IMR-90 (cell line): ENCODE measurements around the gene EBLN1. TPM values are rescaled to one million over a fixed set of nuclear protein-coding genes. Genes with fewer than 3 reads are reported as not detected.

Experiments
- ATAC-seq: fragments of 200-7000 bp; cut with Tn5 transposase; 2 replicates; pipeline ENCODE4 v1.9.1; 2020; ENCODE audit warnings: low read depth, mild to moderate bottlenecking, moderate library complexity
- BruUV-seq: library from RNA; stranded (reverse); fragments of 400-500 nt; replicated peaks from 2 replicates; lab custom pipeline; 2021; lab: Mats Ljungman, UMichigan
- CTCF ChIA-PET: fragments of 300-600 bp; formaldehyde crosslinking; extraction: SDS; loops from one replicate; lab custom pipeline; 2021; ENCODE audit warnings: antibody characterized with exemption; lab: Yijun Ruan, JAX
- POLR2A ChIA-PET: fragments of 300-600 bp; sonication (Branson Sonifier 250); formaldehyde crosslinking; loops from one replicate; lab custom pipeline; 2022; ENCODE audit warnings: antibody characterized with exemption; ENCODE audit not compliant: unreplicated experiment; lab: Charles Lee
- DNase-seq: peaks from one replicate; pipeline ENCODE4 v3.0.0; 2013
- H2AFZ ChIP-seq: replicated peaks from 2 replicates; pipeline ENCODE3; 2013; ENCODE audit warnings: low read length, mild to moderate bottlenecking; ENCODE audit not compliant: poor library complexity
- H2AK5ac ChIP-seq: 2 replicates; pipeline ENCODE4 v1.6.1; 2013; ENCODE audit warnings: low read depth, low read length, inconsistent platforms
- H2AK9ac ChIP-seq: replicated peaks from 2 replicates; pipeline ENCODE3; 2013; ENCODE audit warnings: mild to moderate bottlenecking, low read depth, low read length, moderate library complexity; ENCODE audit not compliant: poor library complexity
- H2BK120ac ChIP-seq: 2 replicates; pipeline ENCODE4 v1.6.1; 2013; ENCODE audit warnings: low read depth, low read length, inconsistent platforms
- H2BK15ac ChIP-seq: 3 replicates; pipeline ENCODE4 v1.6.1; 2013; ENCODE audit warnings: low read depth, low read length, inconsistent platforms
- H2BK20ac ChIP-seq: 2 replicates; pipeline ENCODE4 v1.6.1; 2013; ENCODE audit warnings: low read depth, mild to moderate bottlenecking, inconsistent platforms, low read length, moderate library complexity
- H2BK5ac ChIP-seq: 2 replicates; pipeline ENCODE4 v1.6.1; 2013; ENCODE audit warnings: mild to moderate bottlenecking, low read depth, low read length, inconsistent platforms; ENCODE audit not compliant: poor library complexity, severe bottlenecking
- H3K14ac ChIP-seq: replicated peaks from 2 replicates; pipeline ENCODE4 v1.6.1; 2013; ENCODE audit warnings: low read depth, low read length, inconsistent platforms
- H3K18ac ChIP-seq: 2 replicates; pipeline ENCODE4 v1.6.1; 2013; ENCODE audit warnings: low read depth, low read length, control low read depth
- H3K23ac ChIP-seq: 2 replicates; pipeline ENCODE4 v1.6.1; 2013; ENCODE audit warnings: low read depth, low read length, inconsistent platforms
- H3K27ac ChIP-seq: 2 replicates; pipeline ENCODE4 v1.5.1; 2013; ENCODE audit warnings: mild to moderate bottlenecking, control low read depth, low read length; ENCODE audit not compliant: insufficient read depth
- H3K27me3 ChIP-seq: 2 replicates; pipeline ENCODE4 v1.6.1; 2013; ENCODE audit warnings: low read length; ENCODE audit not compliant: control insufficient read depth, insufficient read depth
- H3K36me3 ChIP-seq: 2 replicates; pipeline ENCODE4 v1.6.1; 2013; ENCODE audit warnings: low read length, mixed read lengths; ENCODE audit not compliant: control insufficient read depth, insufficient read depth
- H3K4ac ChIP-seq: 2 replicates; pipeline ENCODE4 v1.6.1; 2013; ENCODE audit warnings: low read depth, low read length, inconsistent platforms
- H3K4me1 ChIP-seq: 2 replicates; pipeline ENCODE4 v1.6.1; 2013; ENCODE audit warnings: low read length, mixed read lengths; ENCODE audit not compliant: control insufficient read depth, insufficient read depth
- H3K4me2 ChIP-seq: 2 replicates; pipeline ENCODE4 v1.6.1; 2013; ENCODE audit warnings: low read depth, mild to moderate bottlenecking, control low read depth, low read length, moderate library complexity
- H3K4me3 ChIP-seq: 2 replicates; pipeline ENCODE4 v1.5.1; 2013; ENCODE audit warnings: low read depth, mild to moderate bottlenecking, control low read depth, low read length, moderate library complexity; ENCODE audit not compliant: insufficient read depth
- H3K56ac ChIP-seq: 2 replicates; pipeline ENCODE4 v1.6.1; 2013; ENCODE audit warnings: low read length, inconsistent platforms; ENCODE audit not compliant: insufficient read depth; ENCODE audit errors: extremely low read depth
- H3K79me1 ChIP-seq, 2 experiments: 2 replicates each; pipeline ENCODE4 v1.6.1; 2013; ENCODE audit warnings: low read length in 2 of 2, inconsistent platforms in 1 of 2, low read depth in 1 of 2
- H3K9ac ChIP-seq: 2 replicates; pipeline ENCODE4 v1.6.1; 2013; ENCODE audit warnings: low read depth, low read length, control low read depth
- H3K9me1 ChIP-seq: 2 replicates; pipeline ENCODE4 v1.6.1; 2013; ENCODE audit warnings: low read length, inconsistent platforms; ENCODE audit not compliant: insufficient read depth
- H3K9me3 ChIP-seq: 2 replicates; pipeline ENCODE4 v1.6.1; 2013; ENCODE audit warnings: low read length; ENCODE audit not compliant: control insufficient read depth, insufficient read depth
- H4K20me1 ChIP-seq: 2 replicates; pipeline ENCODE4 v1.6.1; 2013; ENCODE audit warnings: low read length, inconsistent platforms; ENCODE audit not compliant: insufficient read depth
- H4K5ac ChIP-seq: 2 replicates; pipeline ENCODE4 v1.6.1; 2013; ENCODE audit warnings: mild to moderate bottlenecking, low read depth, low read length, control low read depth
- H4K8ac ChIP-seq, 2 experiments: 2 replicates each; pipeline ENCODE4 v1.6.1; 2013; ENCODE audit warnings: low read depth in 2 of 2, low read length in 2 of 2, control low read depth in 1 of 2, inconsistent platforms in 1 of 2
- H4K91ac ChIP-seq: 2 replicates; pipeline ENCODE4 v1.6.1; 2013; ENCODE audit warnings: low read depth, low read length, inconsistent platforms; ENCODE audit not compliant: insufficient read depth
- BHLHE40 ChIP-seq: fragments of 150-350 bp; IDR thresholded peaks from 2 replicates; pipeline ENCODE4 v1.6.1; 2016; ENCODE audit warnings: mild to moderate bottlenecking, low read depth, low read length
- CHD1 ChIP-seq: IDR thresholded peaks from 2 replicates; pipeline ENCODE4 v1.6.1; 2012; ENCODE audit warnings: low read depth, low read length, improper control_type of control experiment
- POLR2A ChIP-seq: IDR thresholded peaks from 2 replicates; pipeline ENCODE4 v1.6.1; 2012; ENCODE audit warnings: mild to moderate bottlenecking, low read depth, low read length
- RCOR1 ChIP-seq: IDR thresholded peaks from 2 replicates; pipeline ENCODE4 v1.6.1; 2012; ENCODE audit warnings: mild to moderate bottlenecking, low read length, improper control_type of control experiment; ENCODE audit not compliant: insufficient replicate concordance
- WGBS, 2 experiments: methylation state at CpG; one replicate each; pipeline versions ENCODE4 v1.1.5 to v1.1.7; 2013; ENCODE audit warnings: missing lambda C conversion rate in 2 of 2; ENCODE audit not compliant: insufficient read length in 1 of 2; ENCODE audit errors: extremely low coverage in 2 of 2; 5-methylcytosine and 5-hydroxymethylcytosine counted together
- dilution Hi-C: fragments of 300-500 bp; cut with HindIII; formaldehyde crosslinking; loops from one replicate; pipeline ENCODE4 v1.14.3; 2018; ENCODE audit warnings: low sequenced_read_pairs; ENCODE audit not compliant: unreplicated experiment
- in situ Hi-C: fragments of 300-500 bp; cut with MboI; formaldehyde crosslinking; loops from 3 replicates; pipeline ENCODE4 v1.14.3; 2019; ENCODE audit warnings: low sequenced_read_pairs, inconsistent platforms, mixed read lengths
- intact Hi-C: fragments of 100-400 bp; cut with micrococcal nuclease; formaldehyde crosslinking; loops from 2 replicates; pipeline ENCODE4 v1.10.0; 2022
- polyA plus RNA-seq, 3 experiments: library from polyadenylated mRNA; depleted of rRNA; stranded (reverse); fragments of >200 nt; gene quantifications; 2 replicates each; pipeline ENCODE4 v1.2.3, GENCODE V29; 2012; ENCODE audit warnings: low replicate concordance in 1 of 3
- total RNA-seq: library from RNA; depleted of rRNA; stranded (reverse); fragments of >200 nt; gene quantifications from 2 replicates; pipeline ENCODE4 v1.2.3, GENCODE V29; 2012

EBLN1 gene
- total and polyA plus RNA-seq, 2 of the 4 experiments (the other 2 are of a cell fraction), result not detected

- Histone ChIP-seq H2BK5ac (no peak overlapping the region), H4K91ac (no peak overlapping the region), H3K4me1 (no peaks in the 10 kb centered on the region), H3K9me1 (no peaks in the 10 kb centered on the region), H3K79me1 (no peaks in the 10 kb centered on the region), H3K18ac (no peak overlapping the region), H3K27me3 (0 out of 2 replicates have a peak, but pooled peaks cover 3% of the 10 kb centered on the region), H4K5ac (no peak overlapping the region), H4K20me1 (no peaks in the 10 kb centered on the region), H2BK15ac (no peak overlapping the region), H2AK9ac (no peak overlapping the region), H2BK120ac (no peak overlapping the region), H3K14ac (no peak overlapping the region), H3K9me3 (0 out of 2 replicates have a peak, but pooled peaks cover 2% of the 10 kb centered on the region), H3K9ac (no peak overlapping the region), H3K4me2 (no peak overlapping the region), H2AFZ (no peak overlapping the region), H3K56ac (no peak overlapping the region), H3K4me3 (no peak overlapping the region), H3K36me3 (no peaks in the 10 kb centered on the region), H2BK20ac (no peak overlapping the region), H2AK5ac (no peak overlapping the region), H3K23ac (no peak overlapping the region), H4K8ac (no peak overlapping the region), H3K4ac (no peak overlapping the region), H3K27ac (no peak overlapping the region)
- TF ChIP-seq POLR2A (no peak), RCOR1 (no peak), CHD1 (no peak), BHLHE40 (no peak)
- DNase-seq (no peak), ATAC-seq (no peak)
- WGBS, 2 experiments, result no CpG with 5 or more reads among the region's 2 CpGs
- CTCF ChIA-PET, result interaction anchor here (0.6 kb wide), 1 partner anchor 816 kb away, joined by 6 read pairs; no protein-coding TSS in a partner anchor
- no TSS peak for BruUV-seq
- POLR2A ChIA-PET, result no interaction called here
- in situ Hi-C loops (no loop called here), dilution Hi-C loops (no loop called here), intact Hi-C loops (loop anchor here (5.0 kb wide), 3 partner anchors 201 to 761 kb away; partner anchors contain the start of gene DNAJC1)
Observed at GRCh38 chr10:22226599-22226998, 8.8 kb upstream of the EBLN1 start.
